HCT116 (cell line): ENCODE measurements around the gene TMEM182. TPM values are rescaled to one million over a fixed set of nuclear protein-coding genes. Genes with fewer than 3 reads are reported as not detected.

ENCODE experiments used
- ATAC-seq: fragments of 200-7000 bp; cut with Tn5 transposase; 2 replicates; pipeline ENCODE4 v1.9.1; 2020; ENCODE audit warnings: mild to moderate bottlenecking, moderate library complexity
- BruUV-seq: library from RNA; stranded (reverse); fragments of 400-500 nt; replicated peaks from 2 replicates; lab custom pipeline; 2021; lab: Mats Ljungman, UMichigan
- CTCF ChIA-PET: fragments of 300-600 bp; sonication (Branson Sonifier 250); formaldehyde crosslinking; loops from one replicate; lab custom pipeline; 2021; ENCODE audit warnings: antibody characterized with exemption; lab: Charles Lee
- POLR2A ChIA-PET: fragments of 300-600, 350-600 bp; sonication (Branson Sonifier 250); formaldehyde crosslinking; loops from one replicate; lab custom pipeline; 2021; ENCODE audit warnings: antibody characterized with exemption; lab: Charles Lee
- RAD21 ChIA-PET, 2 experiments: fragments of 300-600 bp; sonication (Branson Sonifier 250); formaldehyde crosslinking; loops; one replicate each; lab custom pipeline; 2023; ENCODE audit warnings: low total read pairs in 2 of 2; ENCODE audit not compliant: uncharacterized antibody in 2 of 2, unreplicated experiment in 2 of 2, low non-redundant PET in 1 of 2; lab: Charles Lee
- DNase-seq: peaks from one replicate; pipeline ENCODE4 v3.0.0-alpha.2; 2010; ENCODE audit warnings: low read depth, low spot score
- H2AFZ ChIP-seq: fragments of 200-600 bp; shearing (Covaris generic), sonication (generic); 2 replicates; pipeline ENCODE4 v1.6.1; 2017; ENCODE audit warnings: low read depth, mixed run types, mixed read lengths, antibody characterized with exemption, low read length; ENCODE audit not compliant: poor library complexity, severe bottlenecking
- H3K27ac ChIP-seq: 2 replicates; pipeline ENCODE4 v1.5.1; 2012; ENCODE audit warnings: low read depth, low read length
- H3K27me3 ChIP-seq: fragments of 200-600 bp; sonication (generic); 2 replicates; pipeline ENCODE4 v1.6.1; 2016; ENCODE audit warnings: mixed run types, low read length, mixed read lengths; ENCODE audit not compliant: insufficient read depth
- H3K36me3 ChIP-seq, 2 experiments: fragments of 200-500 bp in 1 of 2; fragments of 200-600 bp in 1 of 2; sonication (Bioruptor generic) in 1 of 2; sonication (generic) in 1 of 2; 2 replicates each; pipeline versions ENCODE4 v1.5.1 to v1.6.1; 2014 to 2016; ENCODE audit warnings: low read length in 2 of 2, inconsistent platforms in 1 of 2, mixed read lengths in 1 of 2, mixed run types in 1 of 2; ENCODE audit not compliant: insufficient read depth in 2 of 2, control insufficient read depth in 1 of 2
- H3K4me1 ChIP-seq, 2 experiments: fragments of 200-600 bp in 1 of 2; sonication (generic) in 1 of 2; 2 replicates each; pipeline versions ENCODE4 v1.5.1 to v1.6.1; 2012 to 2017; ENCODE audit warnings: low read length in 2 of 2, inconsistent platforms in 1 of 2, mild to moderate bottlenecking in 1 of 2, mixed read lengths in 1 of 2, mixed run types in 1 of 2, moderate library complexity in 1 of 2; ENCODE audit not compliant: insufficient read depth in 2 of 2, control insufficient read depth in 1 of 2
- H3K4me2 ChIP-seq: fragments of 200-600 bp; sonication (generic); 2 replicates; pipeline ENCODE4 v1.6.1; 2017; ENCODE audit warnings: mixed run types, low read length, mixed read lengths
- H3K4me3 ChIP-seq, 2 experiments: fragments of 200-600 bp in 1 of 2; sonication (generic) in 1 of 2; replicated peaks in 1 of 2; 2 replicates each; pipeline ENCODE4 v1.5.1; 2011 to 2016; ENCODE audit warnings: low read length in 2 of 2, control low read depth in 1 of 2, low read depth in 1 of 2, mild to moderate bottlenecking in 1 of 2, mixed read lengths in 1 of 2, mixed run types in 1 of 2
- H3K79me2 ChIP-seq: fragments of 200-600 bp; sonication (generic); 2 replicates; pipeline ENCODE4 v1.6.1; 2017; ENCODE audit warnings: mild to moderate bottlenecking, mixed run types, low read length, moderate library complexity, mixed read lengths; ENCODE audit not compliant: insufficient read depth
- H3K9ac ChIP-seq: fragments of 200-600 bp; sonication (generic); 2 replicates; pipeline ENCODE4 v1.6.1; 2016; ENCODE audit warnings: low read length, mixed read lengths
- H3K9me2 ChIP-seq: fragments of 200-600 bp; sonication (generic), shearing (Covaris generic); 2 replicates; pipeline ENCODE4 v1.6.1; 2017; ENCODE audit warnings: mixed run types, mild to moderate bottlenecking, moderate library complexity; ENCODE audit not compliant: insufficient read depth
- H3K9me3 ChIP-seq, 2 experiments: fragments of 200-500 bp in 1 of 2; fragments of 200-600 bp in 1 of 2; sonication (Bioruptor generic) in 1 of 2; sonication (generic) in 1 of 2; 2 replicates each; pipeline ENCODE4 v1.6.1; 2014 to 2017; ENCODE audit warnings: low read length in 2 of 2, mixed read lengths in 2 of 2, inconsistent platforms in 1 of 2, low read depth in 1 of 2, mild to moderate bottlenecking in 1 of 2, mixed run types in 1 of 2, moderate library complexity in 1 of 2; ENCODE audit not compliant: control insufficient read depth in 1 of 2, insufficient read depth in 1 of 2
- H4K20me1 ChIP-seq: fragments of 200-600 bp; sonication (generic), shearing (Covaris generic); 2 replicates; pipeline ENCODE4 v1.6.1; 2017; ENCODE audit warnings: mixed run types, mild to moderate bottlenecking, moderate library complexity; ENCODE audit not compliant: insufficient read depth
- CBX3 ChIP-seq: IDR thresholded peaks from 2 replicates; pipeline ENCODE4 v1.6.1; 2012; ENCODE audit warnings: low read depth
- CEBPB ChIP-seq: IDR thresholded peaks from 2 replicates; pipeline ENCODE4 v1.6.1; 2012; ENCODE audit warnings: low read depth
- EGR1 ChIP-seq: IDR thresholded peaks from 2 replicates; pipeline ENCODE4 v1.6.1; 2012; ENCODE audit warnings: low read depth
- ELF1 ChIP-seq: IDR thresholded peaks from 2 replicates; pipeline ENCODE4 v1.6.1; 2012; ENCODE audit warnings: low read depth, borderline replicate concordance
- EZH2 ChIP-seq: fragments of 200-600 bp; sonication (generic); IDR thresholded peaks from 2 replicates; pipeline ENCODE4 v1.6.1; 2017; ENCODE audit warnings: antibody characterized with exemption, mixed run types
- POLR2A ChIP-seq: IDR thresholded peaks from 2 replicates; pipeline ENCODE4 v1.7.0; 2011; ENCODE audit warnings: borderline replicate concordance; ENCODE audit not compliant: insufficient read depth, insufficient read length; ENCODE audit errors: extremely low read depth
- RAD21 ChIP-seq: IDR thresholded peaks from 2 replicates; pipeline ENCODE4 v1.6.1; 2012; ENCODE audit warnings: low read depth, mild to moderate bottlenecking
- SIN3A ChIP-seq: IDR thresholded peaks from 2 replicates; pipeline ENCODE4 v1.6.1; 2012; ENCODE audit warnings: low read depth
- TCF7L2 ChIP-seq: IDR thresholded peaks from 2 replicates; pipeline ENCODE4 v1.7.0; 2011; ENCODE audit warnings: borderline replicate concordance, inconsistent platforms; ENCODE audit not compliant: insufficient read depth, insufficient read length; ENCODE audit errors: extremely low read depth
- ZNF274 ChIP-seq: fragments of 200-500 bp; sonication (Bioruptor generic); IDR thresholded peaks from 2 replicates; pipeline ENCODE4 v1.6.1; 2014; ENCODE audit warnings: mild to moderate bottlenecking, low read depth, low read length, inconsistent platforms
- intact Hi-C: fragments of 100-400 bp; cut with micrococcal nuclease; formaldehyde crosslinking; loops from 2 replicates; pipeline ENCODE4 v1.10.0; 2022
- total RNA-seq: library from RNA; stranded (reverse); gene quantifications from one replicate; pipeline ENCODE4 v1.2.1, GENCODE V29; 2021; ENCODE audit not compliant: unreplicated experiment
- TF ChIP-seq, protein P1 (sequence below): IDR thresholded peaks from 2 replicates; pipeline ENCODE4 v1.6.1; 2011; ENCODE audit warnings: mild to moderate bottlenecking, low read length, moderate library complexity; ENCODE audit not compliant: insufficient replicate concordance; ENCODE audit errors: extremely low read depth
- TF ChIP-seq, protein P2 (sequence below), 3 experiments: fragments of 200-600 bp in 1 of 3; sonication (generic) in 1 of 3; IDR thresholded peaks in 2 of 3; conservative IDR thresholded peaks in 1 of 3; 2 replicates each; pipeline ENCODE4 v1.5.1; 2012 to 2017; ENCODE audit warnings: low read depth in 2 of 3, low read length in 2 of 3, antibody characterized with exemption in 1 of 3, borderline replicate concordance in 1 of 3, control low read depth in 1 of 3, mild to moderate bottlenecking in 1 of 3, mixed read lengths in 1 of 3, mixed run types in 1 of 3, moderate library complexity in 1 of 3; ENCODE audit not compliant: insufficient read depth in 1 of 3

TMEM182 gene
- total RNA-seq, 1 experiment from 2014 or later, result 8.4 TPM

DNA sequence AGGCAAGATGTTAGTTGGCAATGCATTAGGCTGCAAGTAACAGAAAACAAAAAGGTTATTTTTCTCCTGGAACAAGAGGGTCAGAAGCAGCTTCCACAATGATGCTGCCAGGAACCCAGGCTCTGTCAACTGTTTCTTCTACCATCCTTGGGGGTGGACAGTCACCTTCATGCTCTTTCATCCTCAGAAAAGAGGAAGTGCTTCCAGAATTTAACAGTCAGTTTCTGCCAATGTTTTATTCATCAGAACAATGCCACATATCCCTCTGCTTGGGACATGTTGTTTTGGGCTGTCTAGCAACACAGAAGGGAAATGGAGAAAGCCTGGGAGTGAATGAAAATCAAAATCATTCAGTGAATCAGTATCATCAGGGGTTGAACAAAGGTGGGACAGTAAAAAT is 7.1 kb downstream of the TMEM182 start:
- no peak for ATAC-seq
- no TSS peak for BruUV-seq

More for the DNA sequence above, 7.1 kb downstream of the TMEM182 start:
- H3K79me2 ChIP-seq, result no peaks in the 10 kb centered on the region
- no peak overlapping the region for H3K4me2 ChIP-seq
- intact Hi-C loops, result no loop called here
- no peaks in the 10 kb centered on the region; a peak in 1 of 4 replicates for H3K36me3 ChIP-seq
- H3K27ac ChIP-seq, result no peak overlapping the region
- no peak overlapping the region for H2AFZ ChIP-seq
- no peak for TF ChIP-seq TCF7L2
- no peak for TF ChIP-seq POLR2A
- TF ChIP-seq, protein P1, sequence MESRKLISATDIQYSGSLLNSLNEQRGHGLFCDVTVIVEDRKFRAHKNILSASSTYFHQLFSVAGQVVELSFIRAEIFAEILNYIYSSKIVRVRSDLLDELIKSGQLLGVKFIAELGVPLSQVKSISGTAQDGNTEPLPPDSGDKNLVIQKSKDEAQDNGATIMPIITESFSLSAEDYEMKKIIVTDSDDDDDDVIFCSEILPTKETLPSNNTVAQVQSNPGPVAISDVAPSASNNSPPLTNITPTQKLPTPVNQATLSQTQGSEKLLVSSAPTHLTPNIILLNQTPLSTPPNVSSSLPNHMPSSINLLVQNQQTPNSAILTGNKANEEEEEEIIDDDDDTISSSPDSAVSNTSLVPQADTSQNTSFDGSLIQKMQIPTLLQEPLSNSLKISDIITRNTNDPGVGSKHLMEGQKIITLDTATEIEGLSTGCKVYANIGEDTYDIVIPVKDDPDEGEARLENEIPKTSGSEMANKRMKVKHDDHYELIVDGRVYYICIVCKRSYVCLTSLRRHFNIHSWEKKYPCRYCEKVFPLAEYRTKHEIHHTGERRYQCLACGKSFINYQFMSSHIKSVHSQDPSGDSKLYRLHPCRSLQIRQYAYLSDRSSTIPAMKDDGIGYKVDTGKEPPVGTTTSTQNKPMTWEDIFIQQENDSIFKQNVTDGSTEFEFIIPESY, result no peak
- no peak for TF ChIP-seq ZNF274
- TF ChIP-seq RAD21, result no peak
- TF ChIP-seq EGR1, result no peak
- no peak for TF ChIP-seq CBX3
- TF ChIP-seq, protein P2, sequence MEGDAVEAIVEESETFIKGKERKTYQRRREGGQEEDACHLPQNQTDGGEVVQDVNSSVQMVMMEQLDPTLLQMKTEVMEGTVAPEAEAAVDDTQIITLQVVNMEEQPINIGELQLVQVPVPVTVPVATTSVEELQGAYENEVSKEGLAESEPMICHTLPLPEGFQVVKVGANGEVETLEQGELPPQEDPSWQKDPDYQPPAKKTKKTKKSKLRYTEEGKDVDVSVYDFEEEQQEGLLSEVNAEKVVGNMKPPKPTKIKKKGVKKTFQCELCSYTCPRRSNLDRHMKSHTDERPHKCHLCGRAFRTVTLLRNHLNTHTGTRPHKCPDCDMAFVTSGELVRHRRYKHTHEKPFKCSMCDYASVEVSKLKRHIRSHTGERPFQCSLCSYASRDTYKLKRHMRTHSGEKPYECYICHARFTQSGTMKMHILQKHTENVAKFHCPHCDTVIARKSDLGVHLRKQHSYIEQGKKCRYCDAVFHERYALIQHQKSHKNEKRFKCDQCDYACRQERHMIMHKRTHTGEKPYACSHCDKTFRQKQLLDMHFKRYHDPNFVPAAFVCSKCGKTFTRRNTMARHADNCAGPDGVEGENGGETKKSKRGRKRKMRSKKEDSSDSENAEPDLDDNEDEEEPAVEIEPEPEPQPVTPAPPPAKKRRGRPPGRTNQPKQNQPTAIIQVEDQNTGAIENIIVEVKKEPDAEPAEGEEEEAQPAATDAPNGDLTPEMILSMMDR (IDR thresholded peaks at IDR 0.05 in 2 of 3, conservative IDR thresholded peaks at IDR 0.05 in 1 of 3; ENCODE audit: borderline replicate concordance in 1 of 3, insufficient read depth in 1 of 3, low read depth in 2 of 3, low read length in 2 of 3), result no peak
- TF ChIP-seq SIN3A, result no peak
- no peak for TF ChIP-seq CEBPB
- no peak for TF ChIP-seq EZH2
- TF ChIP-seq ELF1, result no peak
- POLR2A ChIA-PET, result no interaction called here
- no peak overlapping the region for H3K9ac ChIP-seq
- H3K9me3 ChIP-seq, result no peaks in the 10 kb centered on the region
- no peak for DNase-seq
- CTCF ChIA-PET, result no interaction called here
- H3K27me3 ChIP-seq, result no peaks in the 10 kb centered on the region
- RAD21 ChIA-PET, result no interaction called here
- no peaks in the 10 kb centered on the region for H3K9me2 ChIP-seq
- no peaks in the 10 kb centered on the region; the same call in 1 of the 2 replicates for H4K20me1 ChIP-seq
- H3K4me3 ChIP-seq, result no peak overlapping the region
- H3K4me1 ChIP-seq, result no peaks in the 10 kb centered on the region
